ENCODE measurements around the gene RBM20. TPM values are rescaled to one million over a fixed set of nuclear protein-coding genes. Genes with fewer than 3 reads are reported as not detected.

Gene RBM20
- total RNA-seq, 4 donors from 2014 or later = 0.62 to 7.4 (median 3.9) TPM

GRCh38 chr10:110634527-110635209 is 9.5 kb upstream of the RBM20 start:
- no peak overlapping the region for H3K27ac ChIP-seq
- 27 to 54% methylated on average over 9 of the region's 9 CpGs for whole genome bisulfite sequencing, 2 donors (ENCODE audit: low coverage in 1 of 2)
- H3K4me1 ChIP-seq = peaks cover 0 to 17% (median 0%) of the 10 kb centered on the region in 3 donors
- H3K36me3 ChIP-seq = no peaks in the 10 kb centered on the region
- H3K9me3 ChIP-seq = no peaks in the 10 kb centered on the region
- no peak for TF ChIP-seq POLR2AphosphoS5 (IDR thresholded peaks at IDR 0.05)
- no peak for TF ChIP-seq POLR2A (IDR thresholded peaks at IDR 0.05)
- TF ChIP-seq EP300 (IDR thresholded peaks at IDR 0.05) = no peak
- no peak for TF ChIP-seq CTCF (IDR thresholded peaks at IDR 0.05)
- H3K27me3 ChIP-seq = no peaks in the 10 kb centered on the region
- H3K4me3 ChIP-seq = no peak overlapping the region
- ATAC-seq = no peak

- H3K27ac ChIP-seq = peak overlapping the region in 3 of 4 donors; percentile 42 to 80 (median 80)
Observed at GRCh38 chr10:110636572-110636931, 7.6 kb upstream of the RBM20 start.

GRCh38 chr10:110636932-110637557 is 7.1 kb upstream of the RBM20 start:
- H3K27ac ChIP-seq = peak overlapping the region in 3 of 4 donors; percentile 42 to 80 (median 80)
- peaks cover 3% of the 10 kb centered on the region for H3K27me3 ChIP-seq
- 21 to 27% methylated on average over 2 to 4 of the region's 6 CpGs for WGBS, 2 donors (ENCODE audit: low coverage in 1 of 2)
- no peaks in the 10 kb centered on the region for H3K36me3 ChIP-seq
- no peaks in the 10 kb centered on the region for H3K9me3 ChIP-seq
- peaks cover 0 to 10% (median 0%) of the 10 kb centered on the region in 3 donors for H3K4me1 ChIP-seq
- TF ChIP-seq POLR2AphosphoS5 (IDR thresholded peaks at IDR 0.05) (no peak), EP300 (IDR thresholded peaks at IDR 0.05) (no peak), CTCF (IDR thresholded peaks at IDR 0.05) (no peak), POLR2A (IDR thresholded peaks at IDR 0.05) (no peak)
- H3K4me3 ChIP-seq = no peak overlapping the region
- peak; percentile 68 for ATAC-seq

More at GRCh38 chr10:110636572-110636931, 7.6 kb upstream of the RBM20 start:
- no peak for TF ChIP-seq EP300 (IDR thresholded peaks at IDR 0.05)
- TF ChIP-seq CTCF (IDR thresholded peaks at IDR 0.05) = no peak
- no peak for TF ChIP-seq POLR2A (IDR thresholded peaks at IDR 0.05)
- no peak for TF ChIP-seq POLR2AphosphoS5 (IDR thresholded peaks at IDR 0.05)
- Histone ChIP-seq H3K9me3 (no peaks in the 10 kb centered on the region), H3K4me1 (peaks cover 0 to 10% (median 0%) of the 10 kb centered on the region in 3 donors), H3K4me3 (no peak overlapping the region), H3K27me3 (no peaks in the 10 kb centered on the region), H3K36me3 (no peaks in the 10 kb centered on the region)
- no CpG with 5 or more reads among the region's 2 CpGs for WGBS, 2 donors (ENCODE audit: low coverage in 1 of 2)
- ATAC-seq = no peak

- TF ChIP-seq POLR2AphosphoS5 (IDR thresholded peaks at IDR 0.05) = no peak
- TF ChIP-seq POLR2A (IDR thresholded peaks at IDR 0.05) = no peak
- no peak for TF ChIP-seq CTCF (IDR thresholded peaks at IDR 0.05)
- TF ChIP-seq EP300 (IDR thresholded peaks at IDR 0.05) = no peak
- H3K9me3 ChIP-seq = no peaks in the 10 kb centered on the region
- WGBS, 2 donors (ENCODE audit: low coverage in 1 of 2) = 19 to 27% methylated on average over 5 to 8 of the region's 10 CpGs
- no peak overlapping the region for H3K4me3 ChIP-seq
- H3K27ac ChIP-seq = peak overlapping the region in 3 of 4 donors; percentile 42 to 80 (median 80)
- ATAC-seq = no peak
- H3K27me3 ChIP-seq = peaks cover 8% of the 10 kb centered on the region
- no peaks in the 10 kb centered on the region for H3K36me3 ChIP-seq
- peaks cover 0 to 10% (median 0%) of the 10 kb centered on the region in 3 donors for H3K4me1 ChIP-seq
Observed at GRCh38 chr10:110637558-110638053, 6.5 kb upstream of the RBM20 start.

All from gastroesophageal sphincter (tissue), 4 donors.